ENCODE measurements around the gene RASSF8. TPM values are rescaled to one million over a fixed set of nuclear protein-coding genes. Genes with fewer than 3 reads are reported as not detected.
A peak's percentile ranks its signal among the peaks of the same experiment; 100 is the strongest.

The RASSF8 gene
- total and polyA plus RNA-seq, 9 of the 15 experiments (the other 6 are each of a cell fraction or from before 2014, with no cell fraction given) = 0.01 to 0.36 (median 0.12) TPM; not detected in 1

- TF ChIP-seq CHD4 (IDR thresholded peaks at IDR 0.05; ENCODE audit: insufficient read depth, insufficient replicate concordance, low read depth, low read length, poor library complexity, severe bottlenecking) (no peak), MECOM (CRISPR knock-in tag; IDR thresholded peaks at IDR 0.05) (no peak), ZFP30 (CRISPR knock-in tag; IDR thresholded peaks at IDR 0.05; ENCODE audit: borderline replicate concordance) (no peak), REST (IDR thresholded peaks at IDR 0.05; ENCODE audit: borderline replicate concordance) (peak; percentile 55), REST (CRISPR knock-in tag; IDR thresholded peaks at IDR 0.05; ENCODE audit: low read depth) (no peak), ZNF217 (CRISPR knock-in tag; IDR thresholded peaks at IDR 0.05) (no peak), SP1 (CRISPR knock-in tag; IDR thresholded peaks at IDR 0.05) (peak; percentile 58), CREB1 (IDR thresholded peaks at IDR 0.05) (no peak), CREB1 (CRISPR knock-in tag; IDR thresholded peaks at IDR 0.05) (peak; percentile 50), ZNF778 (CRISPR knock-in tag; IDR thresholded peaks at IDR 0.05) (no peak), MTA1 (IDR thresholded peaks at IDR 0.05; ENCODE audit: borderline replicate concordance) (no peak), SAP30 (IDR thresholded peaks at IDR 0.05; ENCODE audit: borderline replicate concordance, insufficient read depth, low read depth, low read length, poor library complexity, severe bottlenecking) (peak; percentile 42), ZNF24 (IDR thresholded peaks at IDR 0.05) (no peak), HMGXB4 (CRISPR knock-in tag; IDR thresholded peaks at IDR 0.05) (no peak), ID3 (CRISPR knock-in tag; IDR thresholded peaks at IDR 0.05) (no peak), ID3 (tag; IDR thresholded peaks at IDR 0.05) (no peak)
These were observed 155.6 kb downstream of the RASSF8 start (continued) for GRCh38 chr12:26113853-26114719.
